ENCODE data around the gene PXDN.
A peak's percentile ranks its signal among the peaks of the same experiment; 100 is the strongest.

Gene PXDN

DNA sequence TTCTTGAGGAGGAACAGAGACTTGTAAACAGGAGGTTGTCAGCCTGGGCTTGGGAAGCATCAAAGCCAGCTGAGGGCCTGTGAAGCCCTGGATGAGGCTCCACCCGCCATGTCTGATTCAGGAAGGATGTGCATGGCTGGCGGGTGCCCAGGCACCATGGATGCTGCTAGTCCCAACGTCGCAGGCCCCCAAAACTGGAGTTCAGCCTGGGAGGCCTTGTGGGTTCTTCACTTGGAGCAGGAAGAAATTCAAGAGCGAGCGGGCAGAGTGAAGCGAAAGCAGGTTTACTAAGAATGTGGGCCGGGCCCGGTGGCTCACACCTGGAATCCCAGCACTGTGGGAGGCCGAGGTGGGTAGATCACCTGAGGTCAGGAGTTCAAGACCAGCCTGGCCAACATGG is 12.1 kb upstream of the PXDN start:
- Mint-ChIP-seq H3K9me3 (peaks cover 20% of the 10 kb centered on the region), H3K27ac (peak overlapping the region; percentile 92 to 95 (median 95)), H3K4me3 (no peak overlapping the region), H3K27me3 (ENCODE audit: low read depth) (peaks cover 25% of the 10 kb centered on the region), H3K36me3 (ENCODE audit: low read depth) (no peaks in the 10 kb centered on the region), H3K4me1 (peaks cover 27% of the 10 kb centered on the region)
- TF ChIP-seq, protein P1, sequence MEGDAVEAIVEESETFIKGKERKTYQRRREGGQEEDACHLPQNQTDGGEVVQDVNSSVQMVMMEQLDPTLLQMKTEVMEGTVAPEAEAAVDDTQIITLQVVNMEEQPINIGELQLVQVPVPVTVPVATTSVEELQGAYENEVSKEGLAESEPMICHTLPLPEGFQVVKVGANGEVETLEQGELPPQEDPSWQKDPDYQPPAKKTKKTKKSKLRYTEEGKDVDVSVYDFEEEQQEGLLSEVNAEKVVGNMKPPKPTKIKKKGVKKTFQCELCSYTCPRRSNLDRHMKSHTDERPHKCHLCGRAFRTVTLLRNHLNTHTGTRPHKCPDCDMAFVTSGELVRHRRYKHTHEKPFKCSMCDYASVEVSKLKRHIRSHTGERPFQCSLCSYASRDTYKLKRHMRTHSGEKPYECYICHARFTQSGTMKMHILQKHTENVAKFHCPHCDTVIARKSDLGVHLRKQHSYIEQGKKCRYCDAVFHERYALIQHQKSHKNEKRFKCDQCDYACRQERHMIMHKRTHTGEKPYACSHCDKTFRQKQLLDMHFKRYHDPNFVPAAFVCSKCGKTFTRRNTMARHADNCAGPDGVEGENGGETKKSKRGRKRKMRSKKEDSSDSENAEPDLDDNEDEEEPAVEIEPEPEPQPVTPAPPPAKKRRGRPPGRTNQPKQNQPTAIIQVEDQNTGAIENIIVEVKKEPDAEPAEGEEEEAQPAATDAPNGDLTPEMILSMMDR (IDR thresholded peaks at IDR 0.05; ENCODE audit: unreplicated experiment in 3 of 3) = no peak

DNA sequence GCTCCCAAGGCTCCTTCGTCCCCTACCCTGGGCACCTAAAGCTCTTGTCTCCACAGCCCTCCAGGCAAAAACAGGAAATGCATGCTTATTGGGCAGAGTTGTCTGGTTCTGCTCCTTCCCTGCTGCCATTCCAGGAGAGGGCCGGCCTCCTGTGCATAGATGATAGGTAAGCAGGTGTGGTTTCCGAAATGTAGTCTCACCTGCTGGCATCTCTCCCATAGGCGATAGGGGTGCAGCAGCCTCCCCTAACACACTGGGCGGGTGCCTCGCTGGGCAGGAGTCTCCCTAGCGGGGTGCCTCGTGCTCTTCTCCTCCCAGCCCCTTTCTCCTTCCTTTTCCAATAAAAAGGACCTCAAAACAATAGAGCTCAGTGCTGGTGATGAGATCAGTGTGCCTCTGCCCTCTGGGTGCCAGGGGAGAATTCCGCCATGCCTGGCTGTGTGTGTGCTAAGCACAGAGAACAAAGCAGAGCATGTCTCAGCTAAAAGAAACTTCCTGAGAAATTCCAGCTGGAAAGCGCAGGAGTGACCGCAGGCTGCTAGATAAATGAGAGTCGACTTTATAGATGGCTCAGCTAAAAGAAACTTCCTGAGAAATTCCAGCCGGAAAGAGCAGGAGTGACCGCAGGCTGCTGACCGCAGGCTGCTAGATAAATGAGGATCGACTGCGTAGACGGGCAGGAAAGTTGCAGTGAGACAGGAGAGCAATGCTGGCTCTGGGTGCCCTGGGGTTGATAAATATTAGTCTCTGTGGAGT is 11.3 kb upstream of the PXDN start:
- peaks cover 16% of the 10 kb centered on the region for H3K9me3 Mint-ChIP-seq
- TF ChIP-seq, protein P1 (IDR thresholded peaks at IDR 0.05; ENCODE audit: unreplicated experiment in 3 of 3) = no peak
- H3K36me3 Mint-ChIP-seq (ENCODE audit: low read depth) = no peaks in the 10 kb centered on the region
- H3K4me3 Mint-ChIP-seq = peak overlapping the region in 2 of 3 experiments; percentile 14 to 42
- peak overlapping the region; percentile 92 to 95 (median 95) for H3K27ac Mint-ChIP-seq
- peaks cover 26% of the 10 kb centered on the region for H3K27me3 Mint-ChIP-seq (ENCODE audit: low read depth)
- peaks cover 35% of the 10 kb centered on the region for H3K4me1 Mint-ChIP-seq

DNA sequence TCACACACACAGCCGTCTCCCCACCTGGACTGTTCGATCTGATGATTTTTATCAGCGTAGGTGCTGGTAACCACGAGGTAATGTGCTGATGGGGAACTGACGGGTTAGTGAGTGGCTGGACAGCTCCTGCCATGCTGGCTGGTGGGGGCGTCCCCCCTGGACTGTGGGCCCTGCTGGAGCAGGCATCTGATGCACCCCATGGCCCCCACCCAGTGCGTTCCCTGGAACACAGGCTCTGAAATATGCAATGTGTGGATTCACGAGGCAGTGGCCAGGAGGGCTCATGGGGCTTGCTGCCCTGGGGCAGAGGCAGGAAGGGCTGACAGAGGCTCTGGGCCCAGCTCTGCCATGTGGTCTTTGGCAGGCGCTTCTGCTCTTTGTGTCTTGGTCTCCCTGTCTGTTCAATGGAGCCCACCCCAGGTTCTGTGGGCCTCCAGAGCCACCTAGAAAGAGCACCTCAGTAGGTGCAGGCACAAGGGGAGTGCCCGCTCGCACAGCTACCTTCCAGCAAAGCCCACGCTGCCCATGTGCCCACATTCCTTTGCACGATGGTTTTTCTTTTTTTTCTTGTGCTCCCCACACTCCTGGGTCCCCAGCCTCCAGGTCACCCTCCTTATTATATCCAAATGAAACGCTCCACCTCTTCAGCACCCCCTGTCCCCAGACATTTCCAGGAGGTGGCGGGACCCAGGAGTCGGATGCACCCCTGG is 10.3 kb upstream of the PXDN start:
- H3K4me1 Mint-ChIP-seq = peaks cover 35% of the 10 kb centered on the region
- TF ChIP-seq, protein P1 (IDR thresholded peaks at IDR 0.05; ENCODE audit: unreplicated experiment in 3 of 3) = no peak
- H3K36me3 Mint-ChIP-seq (ENCODE audit: low read depth) = no peaks in the 10 kb centered on the region
- H3K9me3 Mint-ChIP-seq = peaks cover 14% of the 10 kb centered on the region
- H3K27me3 Mint-ChIP-seq (ENCODE audit: low read depth) = peaks cover 26% of the 10 kb centered on the region
- H3K27ac Mint-ChIP-seq = no peak overlapping the region
- H3K4me3 Mint-ChIP-seq = no peak overlapping the region

DNA sequence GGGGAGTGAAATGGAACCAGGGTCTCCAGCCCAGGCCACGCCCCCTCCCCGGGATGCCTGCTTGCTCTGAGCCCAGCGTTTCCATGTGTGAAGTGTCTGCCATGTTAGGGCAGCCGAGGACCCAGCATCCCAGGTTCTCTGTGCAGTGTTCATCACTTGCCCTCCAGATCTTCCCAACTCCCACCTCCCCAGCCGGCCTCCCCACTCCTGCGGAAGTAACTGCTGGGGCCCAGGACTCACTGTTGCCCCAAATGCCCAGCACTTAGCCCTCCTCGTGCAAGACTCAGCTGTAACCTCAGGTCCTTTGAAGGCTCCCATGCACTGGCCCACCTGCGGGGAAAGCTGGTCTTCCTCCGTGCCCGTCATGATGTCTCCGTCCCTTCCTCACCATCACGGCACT is 9.7 kb upstream of the PXDN start:
- peaks cover 35% of the 10 kb centered on the region for H3K4me1 Mint-ChIP-seq
- peaks cover 27% of the 10 kb centered on the region for H3K27me3 Mint-ChIP-seq (ENCODE audit: low read depth)
- no peaks in the 10 kb centered on the region for H3K36me3 Mint-ChIP-seq (ENCODE audit: low read depth)
- H3K27ac Mint-ChIP-seq = no peak overlapping the region
- H3K4me3 Mint-ChIP-seq = no peak overlapping the region
- TF ChIP-seq, protein P1 (IDR thresholded peaks at IDR 0.05; ENCODE audit: unreplicated experiment in 3 of 3) = no peak
- H3K9me3 Mint-ChIP-seq = peaks cover 13% of the 10 kb centered on the region

DNA sequence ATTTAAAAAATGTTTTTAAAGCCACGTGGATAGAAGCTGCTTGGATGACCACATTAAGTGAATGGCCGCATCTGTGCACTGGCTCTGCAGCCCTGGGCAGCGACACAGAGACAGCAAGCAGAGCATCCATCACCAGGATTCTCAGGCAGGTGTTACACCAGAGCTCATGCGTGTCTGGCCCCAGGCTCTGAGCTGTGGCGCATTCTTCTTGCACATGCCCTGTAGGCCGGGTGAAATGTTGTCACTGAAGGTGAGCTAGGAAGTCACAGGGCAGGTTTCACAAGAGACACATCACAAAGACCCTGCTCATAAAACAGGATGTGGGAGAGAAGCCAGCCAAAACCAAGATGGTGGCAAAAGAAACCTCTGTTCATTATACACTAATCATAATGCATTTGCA is 8.4 kb upstream of the PXDN start:
- Mint-ChIP-seq H3K36me3 (ENCODE audit: low read depth) (no peaks in the 10 kb centered on the region), H3K9me3 (peaks cover 13% of the 10 kb centered on the region), H3K27me3 (ENCODE audit: low read depth) (peaks cover 36% of the 10 kb centered on the region), H3K27ac (no peak overlapping the region), H3K4me3 (no peak overlapping the region), H3K4me1 (peaks cover 28% of the 10 kb centered on the region)
- TF ChIP-seq, protein P1 (IDR thresholded peaks at IDR 0.05; ENCODE audit: unreplicated experiment in 3 of 3) = no peak

Measured in nephron (organoid).